K562 (cell line): Measurements from ENCODE around the gene LDB2. TPM values are rescaled to one million over a fixed set of nuclear protein-coding genes. Genes with fewer than 3 reads are reported as not detected.

Source experiments
- ATAC-seq: fragments of 200-7000 bp; cut with Tn5 transposase; 3 replicates; pipeline ENCODE4 v1.9.1; 2020; ENCODE audit warnings: moderate library complexity
- BruUV-seq: library from RNA; stranded (reverse); fragments of 400-500 nt; replicated peaks from 2 replicates; lab custom pipeline; 2021; lab: Mats Ljungman, UMichigan
- CTCF ChIA-PET: fragments of 300-600 bp; formaldehyde crosslinking; extraction: SDS; loops from one replicate; lab custom pipeline; 2021; ENCODE audit warnings: low intra/inter-chr PET ratio; lab: Yijun Ruan, JAX
- POLR2A ChIA-PET: fragments of 300-600, 350-650 bp; sonication (Branson Sonifier 250); formaldehyde crosslinking; extraction: SDS; loops from one replicate; lab custom pipeline; 2021; ENCODE audit warnings: antibody characterized with exemption, inconsistent platforms; lab: Yijun Ruan, JAX
- DNase-seq, 4 experiments: peaks; one replicate each; pipeline versions ENCODE4 v3.0.0 to v3.0.0-alpha.2; 2011 to 2018; ENCODE audit warnings: low spot score in 3 of 4, mixed read lengths in 3 of 4; ENCODE audit errors: extremely low read depth in 1 of 4
- FAIRE-seq: peaks from 2 replicates; lab custom pipeline; 2011; peaks lifted over from hg19 to GRCh38; lab: Jason Lieb, UNC
- H2AFZ ChIP-seq: 2 replicates; pipeline ENCODE4 v1.6.0; 2011; ENCODE audit warnings: low read depth, low read length, control low read depth, inconsistent platforms
- H3K27ac ChIP-seq: fragments of 200-600 bp; 3 replicates; pipeline ENCODE4 v1.8.0; 2011; ENCODE audit warnings: low read depth, mild to moderate bottlenecking, control low read depth, inconsistent platforms, low read length, moderate library complexity, mixed read lengths; ENCODE audit errors: extremely low read depth
- H3K27me3 ChIP-seq, 2 experiments: fragments of 300-600 bp in 1 of 2; 2 replicates in 1 of 2; 3 replicates in 1 of 2; pipeline versions ENCODE4 v1.6.0 to v1.8.0; 2011; ENCODE audit warnings: inconsistent platforms in 2 of 2, low read length in 2 of 2, mild to moderate bottlenecking in 1 of 2, mixed read lengths in 1 of 2, moderate library complexity in 1 of 2; ENCODE audit not compliant: control insufficient read depth in 2 of 2, insufficient read depth in 2 of 2
- H3K36me3 ChIP-seq: fragments of 300-600 bp; 3 replicates; pipeline ENCODE4 v1.8.0; 2011; ENCODE audit warnings: mild to moderate bottlenecking, low read length, inconsistent platforms; ENCODE audit not compliant: control insufficient read depth, insufficient read depth
- H3K4me1 ChIP-seq, 2 experiments: fragments of 200-600 bp in 1 of 2; replicated peaks in 1 of 2; 2 replicates in 1 of 2; 3 replicates in 1 of 2; pipeline versions ENCODE4 v1.5.1 to v1.8.0; 2011; ENCODE audit warnings: inconsistent platforms in 2 of 2, low read length in 2 of 2, mild to moderate bottlenecking in 1 of 2, mixed read lengths in 1 of 2, moderate library complexity in 1 of 2; ENCODE audit not compliant: control insufficient read depth in 2 of 2, insufficient read depth in 2 of 2
- H3K4me2 ChIP-seq: 2 replicates; pipeline ENCODE4 v1.6.1; 2011; ENCODE audit warnings: low read length, control low read depth, inconsistent platforms, mixed read lengths; ENCODE audit not compliant: insufficient read depth
- H3K4me3 ChIP-seq: fragments of 200-600 bp; sonication (generic), shearing (Covaris generic); 2 replicates; pipeline ENCODE4 v1.5.1; 2016; ENCODE audit warnings: control low read depth, inconsistent platforms
- H3K79me2 ChIP-seq: fragments of 200-600 bp; 3 replicates; pipeline ENCODE4 v1.8.0; 2011; ENCODE audit warnings: low read length, inconsistent platforms; ENCODE audit not compliant: control insufficient read depth, insufficient read depth
- H3K9ac ChIP-seq, 2 experiments: 2 replicates each; pipeline versions ENCODE4 v1.6.0 to v1.6.1; 2011; ENCODE audit warnings: low read depth in 2 of 2, low read length in 2 of 2, control low read depth in 1 of 2, inconsistent platforms in 1 of 2, mild to moderate bottlenecking in 1 of 2, mixed read lengths in 1 of 2; ENCODE audit not compliant: insufficient read depth in 1 of 2
- H3K9me1 ChIP-seq: one replicate; pipeline ENCODE4 v1.6.0; 2011; ENCODE audit warnings: inconsistent platforms, mild to moderate bottlenecking, low read length, moderate library complexity; ENCODE audit not compliant: control insufficient read depth, insufficient read depth
- H3K9me3 ChIP-seq: replicated peaks from 2 replicates; pipeline ENCODE4 v1.5.1; 2011; ENCODE audit warnings: low read depth, low read length, inconsistent platforms; ENCODE audit not compliant: control insufficient read depth, insufficient read depth
- H4K20me1 ChIP-seq: replicated peaks from 2 replicates; pipeline ENCODE4 v1.6.1; 2011; ENCODE audit warnings: low read length, inconsistent platforms, mixed read lengths; ENCODE audit not compliant: control insufficient read depth, insufficient read depth
- ATF1 ChIP-seq, 2 experiments: fragments of 450-650 bp in 1 of 2; IDR thresholded peaks; 2 replicates each; pipeline ENCODE4 v1.6.1; 2016; ENCODE audit warnings: missing compliant biosample characterization in 1 of 2, missing genetic modification characterization in 1 of 2
- CEBPG ChIP-seq, 3 experiments: fragments of 200-800 bp in 1 of 3; sonication (Bioruptor generic) in 1 of 3; sonication (generic) in 1 of 3; formaldehyde crosslinking in 1 of 3; IDR thresholded peaks in 2 of 3; conservative IDR thresholded peaks in 1 of 3; 2 replicates each; pipeline versions ENCODE4 v1.6.1 to v1.8.0; 2016 to 2022; ENCODE audit warnings: missing compliant biosample characterization in 2 of 3, missing genetic modification characterization in 2 of 3, mild to moderate bottlenecking in 1 of 3, missing genetic modification reagents in 1 of 3
- ELF2 ChIP-seq: fragments of 250-450 bp; sonication (Bioruptor Pico); IDR thresholded peaks from 2 replicates; pipeline ENCODE4 v1.5.0; 2021; ENCODE audit warnings: mild to moderate bottlenecking
- ETV1 ChIP-seq: fragments of 450-650 bp; conservative IDR thresholded peaks from 2 replicates; pipeline ENCODE4 v1.6.1; 2016; ENCODE audit warnings: missing genetic modification characterization, control low read depth, low read depth, missing compliant biosample characterization
- GABPB1 ChIP-seq: sonication (generic); formaldehyde crosslinking; IDR thresholded peaks from 2 replicates; pipeline ENCODE4 v1.8.0; 2022; ENCODE audit warnings: mild to moderate bottlenecking, missing genetic modification reagents
- HDAC1 ChIP-seq, 2 experiments: fragments of 450-650 bp; IDR thresholded peaks; 2 replicates each; pipeline ENCODE4 v1.6.1; 2016 to 2017; ENCODE audit warnings: inconsistent platforms in 1 of 2, mild to moderate bottlenecking in 1 of 2, moderate library complexity in 1 of 2
- HLTF ChIP-seq: fragments of 450-650 bp; IDR thresholded peaks from 2 replicates; pipeline ENCODE4 v1.6.1; 2016
- MED1 ChIP-seq: sonication (generic); formaldehyde crosslinking; IDR thresholded peaks from 2 replicates; pipeline ENCODE4 v1.8.1; 2023; ENCODE audit warnings: missing genetic modification reagents, borderline replicate concordance
- MLX ChIP-seq, 2 experiments: fragments of 450-650 bp in 1 of 2; sonication (generic) in 1 of 2; formaldehyde crosslinking; conservative IDR thresholded peaks; 2 replicates each; pipeline versions ENCODE4 v1.4.0 to v1.8.1; 2020 to 2022; ENCODE audit warnings: mild to moderate bottlenecking in 1 of 2, missing genetic modification reagents in 1 of 2
- PCBP1 ChIP-seq: fragments of 200-400 bp; formaldehyde crosslinking; IDR thresholded peaks from 2 replicates; pipeline ENCODE4 v1.6.1; 2018; ENCODE audit warnings: mild to moderate bottlenecking, low read depth, low read length; ENCODE audit not compliant: poor library complexity, severe bottlenecking
- PHTF2 ChIP-seq: fragments of 250-450 bp; sonication (Bioruptor Pico); IDR thresholded peaks from 2 replicates; pipeline ENCODE4 v1.5.0; 2021; ENCODE audit warnings: mild to moderate bottlenecking
- POLR2H ChIP-seq: IDR thresholded peaks from 2 replicates; pipeline ENCODE4 v1.6.1; 2016; ENCODE audit warnings: missing genetic modification characterization, low read depth, mild to moderate bottlenecking, control low read depth, missing compliant biosample characterization, moderate library complexity
- PTRF ChIP-seq: fragments of 450-650 bp; IDR thresholded peaks from 2 replicates; pipeline ENCODE4 v1.6.1; 2016; ENCODE audit warnings: mild to moderate bottlenecking, missing genetic modification characterization, missing compliant biosample characterization
- RFX5 ChIP-seq: IDR thresholded peaks from 2 replicates; pipeline ENCODE4 v1.6.1; 2011; ENCODE audit warnings: low read depth, mild to moderate bottlenecking, improper control_type of control experiment, low read length
- THRAP3 ChIP-seq: fragments of 450-650 bp; IDR thresholded peaks from 2 replicates; pipeline ENCODE4 v1.6.1; 2016; ENCODE audit warnings: mild to moderate bottlenecking, inconsistent platforms, borderline replicate concordance
- THRB ChIP-seq: fragments of 450-650 bp; formaldehyde crosslinking; conservative IDR thresholded peaks from 2 replicates; pipeline ENCODE4 v1.4.0; 2022; ENCODE audit warnings: mild to moderate bottlenecking, missing genetic modification characterization
- U2AF1 ChIP-seq: fragments of 200-400 bp; formaldehyde crosslinking; optimal IDR thresholded peaks from 2 replicates; pipeline ENCODE3; 2017; ENCODE audit warnings: mild to moderate bottlenecking, low read depth, low read length, moderate library complexity
- XRCC3 ChIP-seq: fragments of 450-650 bp; IDR thresholded peaks from 2 replicates; pipeline ENCODE4 v1.6.1; 2017; ENCODE audit warnings: mild to moderate bottlenecking, moderate library complexity
- WGBS: fragments of 100-300 bp; shearing (Covaris generic); methylation state at CpG from one replicate; pipeline ENCODE4 v1.1.6; 2016; ENCODE audit warnings: low coverage, mixed read lengths; ENCODE audit not compliant: insufficient coverage; ENCODE audit errors: missing lambda C conversion rate; 5-methylcytosine and 5-hydroxymethylcytosine counted together
- in situ Hi-C: fragments of 300-500 bp; cut with MboI; formaldehyde crosslinking; loops from 4 replicates; pipeline ENCODE4 v1.15.0; 2018; ENCODE audit warnings: inconsistent platforms, mixed read lengths
- intact Hi-C: fragments of 100-400 bp; cut with micrococcal nuclease; formaldehyde crosslinking; loops from 2 replicates; pipeline ENCODE4 v1.14.2; 2022
- polyA plus RNA-seq, 8 experiments: library from polyadenylated mRNA; depleted of rRNA in 4 of 8; stranded (reverse) in 5 of 8; unstranded in 3 of 8; fragments of >200 nt; fragmentation: Nextera tagmentation in 2 of 8; fragmentation: Illumina TruSeq in 1 of 8; extraction: Ambion mirVana in 2 of 8; extraction: Trizol in 1 of 8; gene quantifications; 2 replicates each; pipeline versions ENCODE4 v1.2.1 to v1.2.3, GENCODE V29; 2011 to 2014; ENCODE audit warnings: inconsistent platforms in 1 of 8, missing spikeins in 1 of 8
- total RNA-seq, 7 experiments: library from RNA; depleted of rRNA in 6 of 7; stranded (reverse); fragments of >200 nt in 6 of 7; fragmentation: Illumina TruSeq in 2 of 7; extraction: Trizol in 2 of 7; gene quantifications; 2 replicates each; pipeline versions ENCODE4 v1.2.1 to v1.2.3, GENCODE V29; 2011 to 2021; ENCODE audit warnings: low replicate concordance in 1 of 7

LDB2 gene
- total and polyA plus RNA-seq, 9 of the 15 experiments (the other 6 are each of a cell fraction or from before 2014, with no cell fraction given): 0.10 to 0.20 TPM; not detected in 7

GRCh38 chr4:16938512-16939040 lies 40.1 kb upstream of the LDB2 start (continued):
- TF ChIP-seq PCBP1: no peak
- TF ChIP-seq MED1 (CRISPR knock-in tag): no peak
- TF ChIP-seq HLTF: no peak
- TF ChIP-seq RFX5: no peak
- TF ChIP-seq ELF2 (CRISPR knock-in tag): no peak
- no peak for TF ChIP-seq CEBPG (CRISPR knock-in tag; IDR thresholded peaks at IDR 0.05)
- TF ChIP-seq CEBPG (tag; conservative IDR thresholded peaks at IDR 0.05 in 1 of 2, IDR thresholded peaks at IDR 0.05 in 1 of 2): no peak
- TF ChIP-seq THRAP3: no peak
- no peak for TF ChIP-seq ETV1 (tag)
- TF ChIP-seq GABPB1 (CRISPR knock-in tag): no peak

- BruUV-seq: no TSS peak
- Histone ChIP-seq H3K4me2 (no peak overlapping the region), H3K27me3 (peaks cover 0 to 3% of the 10 kb centered on the region in 2 experiments; a peak in 1 of 5 replicates), H4K20me1 (no peaks in the 10 kb centered on the region), H3K9me1 (no peaks in the 10 kb centered on the region), H3K4me3 (no peak overlapping the region), H3K27ac (no peak overlapping the region), H2AFZ (no peak overlapping the region), H3K9ac (no peak overlapping the region), H3K36me3 (no peaks in the 10 kb centered on the region), H3K4me1 (no peaks in the 10 kb centered on the region), H3K9me3 (no peaks in the 10 kb centered on the region), H3K79me2 (no peaks in the 10 kb centered on the region)
- 0% methylated on average over 5 of the region's 5 CpGs for WGBS
- FAIRE-seq: no peak
- intact Hi-C loops: no loop called here
- ChIA-PET CTCF (no interaction called here), POLR2A (interaction anchor here (0.6 kb wide), 1 partner anchor 1114 kb away, joined by 3 read pairs; no protein-coding TSS in a partner anchor)
- no peak for ATAC-seq
- DNase-seq: no peak
- in situ Hi-C loops: no loop called here
- TF ChIP-seq HDAC1 (IDR thresholded peaks at IDR 0.05) (no peak), THRB (CRISPR knock-in tag) (no peak), POLR2H (tag) (no peak), U2AF1 (no peak), XRCC3 (no peak), PTRF (tag) (no peak), PHTF2 (CRISPR knock-in tag) (no peak), MLX (CRISPR knock-in tag; conservative IDR thresholded peaks at IDR 0.05) (no peak), HLTF (no peak), ATF1 (CRISPR knock-in tag; IDR thresholded peaks at IDR 0.05) (no peak), ATF1 (tag; IDR thresholded peaks at IDR 0.05) (no peak)
Measured at GRCh38 chr4:16931339-16932305, 33.2 kb upstream of the LDB2 start.
